Measurements from ENCODE around the gene NPC1L1.

Gene NPC1L1

GRCh38 chr7:44497155-44498027 is 43.7 kb downstream of the NPC1L1 start:
- no peak for DNase-seq

GRCh38 chr7:44496385-44496784 is 44.7 kb downstream of the NPC1L1 start:
- DNase-seq, result no peak

- DNase-seq, result no peak
Measured at GRCh38 chr7:44494960-44495359, 46.2 kb downstream of the NPC1L1 start.

- DNase-seq, result no peak
Measured at GRCh38 chr7:44491229-44491628, 49.9 kb downstream of the NPC1L1 start.

GRCh38 chr7:44490351-44491200 is 50.6 kb downstream of the NPC1L1 start, which contains the start of gene NUDCD3:
NUDCD3 (minus strand) TSS chr7:44490658; CDS start chr7:44490600, 58 bp downstream.
- peak; percentile 71 for DNase-seq

GRCh38 chr7:44489955-44490350 is 51.2 kb downstream of the NPC1L1 start:
- DNase-seq, result no peak

GRCh38 chr7:44488955-44489354 is 52.2 kb downstream of the NPC1L1 start:
- DNase-seq, result no peak

- no peak for DNase-seq
Measured at GRCh38 chr7:44486693-44487092, 54.4 kb downstream of the NPC1L1 start.

GRCh38 chr7:44486001-44486400 is 55.1 kb downstream of the NPC1L1 start:
- DNase-seq, result no peak

- DNase-seq, result no peak
Measured at GRCh38 chr7:44484482-44485313, 56.4 kb downstream of the NPC1L1 start.

- no peak for DNase-seq
Measured at GRCh38 chr7:44482502-44483485, 58.3 kb downstream of the NPC1L1 start.

GRCh38 chr7:44477938-44478337 is 63.2 kb downstream of the NPC1L1 start:
- no peak for DNase-seq

- peak; percentile 20 for DNase-seq
Measured at GRCh38 chr7:44477063-44477830, 63.9 kb downstream of the NPC1L1 start.

- DNase-seq, result no peak
Measured at GRCh38 chr7:44476313-44476712, 64.8 kb downstream of the NPC1L1 start.

GRCh38 chr7:44473295-44473694 is 67.8 kb downstream of the NPC1L1 start:
- DNase-seq, result no peak

GRCh38 chr7:44472843-44473242 is 68.3 kb downstream of the NPC1L1 start:
- DNase-seq, result no peak

- no peak for DNase-seq
Measured at GRCh38 chr7:44471850-44472249, 69.3 kb downstream of the NPC1L1 start.

GRCh38 chr7:44471436-44471835 is 69.7 kb downstream of the NPC1L1 start:
- no peak for DNase-seq

GRCh38 chr7:44470628-44471245 is 70.4 kb downstream of the NPC1L1 start:
- DNase-seq, result no peak

GRCh38 chr7:44470135-44470479 is 71.0 kb downstream of the NPC1L1 start:
- no peak for DNase-seq

Measured in GDM1 (cell line).